ENCODE results near the gene DUSP22.

DUSP22 gene

DNA sequence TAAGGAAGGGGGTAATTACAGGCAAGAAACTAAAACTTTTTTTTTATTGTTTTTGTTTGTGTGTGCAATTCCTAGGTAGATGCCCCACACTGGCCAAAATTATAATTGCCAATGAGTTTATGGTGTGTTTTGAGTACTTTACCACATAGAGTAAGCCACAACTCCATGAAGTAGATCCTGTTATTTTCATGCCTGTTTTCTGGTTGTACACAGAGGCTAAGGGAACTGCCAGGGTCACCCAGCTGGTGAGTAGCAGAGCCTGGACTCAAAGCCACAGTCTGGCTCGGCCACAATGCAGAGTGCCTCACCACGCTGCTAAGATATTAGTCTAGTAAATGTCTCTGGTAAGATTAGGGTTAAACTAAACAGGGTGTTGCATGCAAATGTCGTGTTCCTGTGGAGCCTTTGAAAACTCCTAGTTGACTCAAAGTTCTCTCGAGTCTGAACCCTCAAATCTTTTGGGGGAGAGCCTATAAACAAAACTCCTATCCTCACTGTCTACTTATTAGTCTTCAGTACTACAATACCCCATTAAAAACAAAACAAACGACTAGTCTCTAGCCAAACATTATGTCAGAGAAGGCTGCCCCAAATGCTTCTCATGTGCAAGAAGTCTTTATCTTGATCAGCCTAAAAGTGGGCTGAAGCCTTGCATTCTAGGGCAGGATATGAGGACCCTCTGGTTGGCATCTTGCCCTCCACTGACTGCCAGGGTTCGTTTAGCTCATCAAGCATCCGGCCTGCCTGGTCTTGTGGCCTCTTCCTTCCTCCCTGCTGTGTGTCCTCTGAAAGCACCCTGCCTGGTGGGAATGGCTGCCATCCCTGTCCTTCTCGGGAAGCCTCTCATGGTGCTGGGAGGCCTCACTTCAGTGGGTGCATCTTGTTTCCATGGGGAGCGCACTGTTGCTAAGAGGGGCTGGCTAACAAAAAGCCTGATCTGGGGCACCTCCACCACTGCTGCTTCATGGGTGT, 4.2 kb downstream of the DUSP22 start:
- DNase-seq (ENCODE audit: low read depth) = no peak

- no peak for DNase-seq (ENCODE audit: low read depth)
Observed at GRCh38 chr6:297571-298232, 5.4 kb downstream of the DUSP22 start.

DNA sequence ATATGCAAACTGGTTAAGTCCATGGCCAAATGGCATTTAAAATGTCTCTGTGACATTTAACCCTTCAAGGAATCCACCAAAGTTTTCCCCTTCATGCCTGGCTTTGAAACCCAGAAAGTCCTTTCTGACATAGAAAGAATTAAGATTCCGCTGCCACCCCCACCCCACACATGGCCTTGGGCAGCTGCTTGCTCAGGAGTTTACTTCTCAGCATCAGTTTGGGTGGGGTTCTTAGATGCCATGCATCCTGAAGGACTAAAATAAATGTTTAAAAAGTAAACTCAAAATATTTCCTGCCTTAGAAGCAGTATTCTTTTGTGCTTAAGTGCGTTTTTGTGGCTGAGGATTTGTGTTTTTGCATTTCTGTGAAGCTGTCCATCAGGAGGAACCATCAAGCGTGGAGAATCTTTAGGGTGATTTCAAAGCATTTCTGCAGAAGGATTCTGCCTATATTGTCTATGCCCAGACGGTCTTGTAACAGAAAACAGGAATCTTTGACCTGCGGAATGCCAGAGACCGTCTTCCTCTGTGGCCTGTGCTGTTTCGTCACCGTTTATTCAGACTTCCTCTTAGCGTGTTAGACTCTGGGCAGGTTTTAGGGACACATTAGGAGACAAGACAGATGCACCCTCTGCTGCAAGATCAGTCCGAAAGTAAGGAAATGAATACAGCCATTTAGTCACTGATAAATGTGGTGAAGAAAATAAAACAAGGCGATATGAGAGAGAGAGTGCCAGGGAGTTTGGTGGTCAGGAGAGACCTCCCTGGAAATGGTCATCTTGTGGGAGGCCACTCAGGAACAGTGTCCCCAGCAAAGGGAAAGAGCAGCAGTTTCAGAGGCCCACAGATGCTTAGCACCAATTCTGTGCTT, 6.2 kb downstream of the DUSP22 start:
- no peak for DNase-seq (ENCODE audit: low read depth)

DNA sequence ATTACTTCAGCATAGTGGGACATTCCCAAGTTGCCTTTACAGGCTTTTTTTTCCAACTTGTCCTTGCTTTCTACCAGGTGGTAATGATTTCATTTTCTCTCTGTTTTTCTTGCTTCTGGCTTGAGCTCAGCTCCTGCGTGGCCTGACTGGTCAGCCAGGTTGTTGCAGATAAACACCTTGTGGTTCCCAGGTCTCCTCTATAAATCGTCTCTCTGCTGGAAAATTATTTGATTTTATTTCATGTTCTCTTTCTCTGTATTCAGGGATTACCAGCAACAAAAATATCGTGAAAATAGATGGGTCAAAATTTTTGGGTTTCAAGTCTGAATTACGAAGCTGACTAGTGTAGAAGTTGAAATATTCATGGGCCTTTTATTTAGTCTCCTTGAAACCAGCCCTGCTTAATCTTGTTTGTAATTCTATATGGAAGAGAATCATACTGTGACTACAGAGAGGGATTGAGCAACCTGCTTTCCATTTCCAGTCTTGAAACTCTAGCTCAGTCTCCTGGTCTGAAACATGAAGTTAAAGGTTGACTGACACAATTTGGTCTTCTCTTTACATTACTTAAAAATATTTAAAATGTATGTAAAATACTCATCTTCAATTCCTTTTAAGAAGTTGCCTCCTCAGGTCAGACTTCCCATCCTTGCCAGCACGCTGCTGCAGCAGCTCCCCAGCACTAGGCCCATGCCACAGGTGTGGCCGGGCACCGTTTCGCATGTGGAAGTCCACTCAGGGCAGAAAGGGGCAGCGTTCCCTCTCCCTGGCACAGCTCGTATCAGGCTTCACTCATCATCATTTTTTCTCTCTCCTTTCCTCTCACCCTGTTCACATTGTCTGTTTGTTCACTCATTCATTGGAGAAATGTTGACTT, 7.1 kb downstream of the DUSP22 start:
- no peak for DNase-seq (ENCODE audit: low read depth)

GRCh38 chr6:300026-300425, 7.7 kb downstream of the DUSP22 start:
- DNase-seq (ENCODE audit: low read depth) = no peak

GRCh38 chr6:300494-301198, 8.4 kb downstream of the DUSP22 start:
- DNase-seq (ENCODE audit: low read depth) = no peak

GRCh38 chr6:301526-301925, 9.2 kb downstream of the DUSP22 start:
- DNase-seq (ENCODE audit: low read depth) = no peak

DNA sequence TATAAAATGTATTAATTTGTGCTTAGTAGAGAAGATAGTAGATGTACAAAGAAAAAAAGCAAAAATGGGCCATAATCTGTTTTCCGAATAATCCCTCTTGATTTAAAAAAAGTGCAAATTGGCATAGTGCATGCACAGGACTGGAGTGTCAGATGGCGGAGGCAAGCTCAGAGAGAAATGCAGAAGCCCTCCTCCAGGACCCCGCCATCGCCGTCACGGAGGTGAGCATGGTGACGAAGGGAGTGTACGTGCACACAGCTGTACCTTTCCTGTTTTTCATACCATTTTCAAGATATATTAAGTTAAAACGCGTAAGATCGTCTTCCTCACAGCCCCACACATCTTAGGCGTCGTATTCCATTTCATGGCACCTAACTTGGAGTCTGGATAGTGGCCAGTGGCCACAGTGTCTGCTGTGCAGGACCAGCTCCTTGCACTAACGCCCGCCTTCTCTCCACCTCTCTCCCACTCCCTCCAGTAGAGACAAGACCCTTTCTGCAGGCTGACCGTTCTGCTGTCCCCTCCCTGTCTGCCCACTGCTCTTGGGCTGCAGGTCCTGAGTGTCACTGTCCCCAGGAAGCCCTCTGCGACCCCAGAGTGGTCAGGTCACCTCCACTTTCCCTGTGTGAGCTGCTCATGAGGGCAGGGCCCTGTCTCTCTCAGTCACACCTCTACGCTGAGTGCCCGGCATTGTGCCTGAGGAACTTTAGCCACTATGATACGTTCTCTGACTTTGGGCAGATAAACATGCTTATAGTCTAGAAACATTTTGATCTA, 9.8 kb downstream of the DUSP22 start:
- DNase-seq (ENCODE audit: low read depth) = no peak

DNA sequence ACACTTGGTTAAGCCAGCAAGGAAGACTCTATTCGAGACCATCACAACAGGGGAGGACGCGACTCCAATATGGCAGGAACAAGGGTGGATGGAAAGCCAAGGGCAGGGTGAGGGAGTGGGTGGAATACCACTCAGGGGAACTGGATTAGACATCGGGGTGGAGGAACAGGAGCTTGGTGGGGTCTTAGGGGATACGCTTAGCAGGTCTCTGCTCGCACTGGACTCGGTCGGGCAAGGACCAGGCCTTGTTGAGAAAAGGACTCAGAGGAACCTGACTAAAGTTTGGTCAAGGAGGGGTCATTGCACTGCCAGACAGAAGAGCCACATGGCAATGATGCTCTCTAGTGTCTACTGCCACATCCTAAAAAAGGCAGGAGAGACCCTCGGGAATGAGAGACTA, 10.5 kb downstream of the DUSP22 start:
- DNase-seq (ENCODE audit: low read depth) = no peak

- no peak for DNase-seq (ENCODE audit: low read depth)
Observed at GRCh38 chr6:303263-303662, 11.0 kb downstream of the DUSP22 start.

GRCh38 chr6:303948-304558, 11.8 kb downstream of the DUSP22 start:
- DNase-seq (ENCODE audit: low read depth) = no peak

GRCh38 chr6:304833-305370, 12.6 kb downstream of the DUSP22 start:
- DNase-seq (ENCODE audit: low read depth) = no peak

DNA sequence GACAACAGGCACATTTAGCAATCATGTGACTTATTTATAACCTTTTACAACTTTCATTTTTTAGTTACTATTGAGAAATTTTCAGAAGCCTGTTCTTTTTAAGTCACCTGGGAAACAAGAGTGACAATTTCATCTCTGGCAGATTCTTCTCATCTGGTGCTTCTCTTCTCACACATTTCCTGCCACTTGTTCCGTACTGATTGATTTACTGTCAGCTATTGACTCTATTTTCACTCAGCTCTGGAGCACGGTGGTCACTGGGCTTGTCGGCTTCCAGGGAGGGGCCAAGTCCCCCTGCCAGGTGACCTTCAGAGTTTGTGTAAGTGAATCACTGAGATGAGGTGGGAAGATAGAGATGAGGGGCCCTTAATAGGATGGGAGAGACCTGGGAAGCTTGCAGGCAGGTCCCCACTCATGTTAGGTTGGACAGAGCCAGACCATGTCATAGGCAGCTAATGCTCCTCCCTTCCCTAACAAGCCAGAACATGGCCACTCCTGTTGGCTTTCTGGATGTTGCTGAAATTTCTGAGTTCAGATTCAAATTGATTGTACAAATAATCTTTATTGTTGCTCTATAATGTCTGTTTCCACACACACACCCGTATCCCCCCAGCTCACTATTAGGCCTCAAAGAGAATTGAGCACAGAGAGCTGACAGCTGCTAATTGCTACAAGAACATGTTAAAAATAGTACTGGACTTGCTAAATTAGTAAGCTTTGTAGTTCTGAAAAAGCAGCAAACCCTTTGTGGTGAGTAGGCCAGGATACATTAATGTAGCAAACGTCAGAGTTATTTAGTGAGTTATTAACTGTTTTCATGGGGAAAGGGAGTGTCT, 13.3 kb downstream of the DUSP22 start:
- no peak for DNase-seq (ENCODE audit: low read depth)

- no peak for DNase-seq (ENCODE audit: low read depth)
Observed at GRCh38 chr6:306641-307061, 14.4 kb downstream of the DUSP22 start.

GRCh38 chr6:307065-307814, 15.0 kb downstream of the DUSP22 start:
- no peak for DNase-seq (ENCODE audit: low read depth)

- no peak for DNase-seq (ENCODE audit: low read depth)
Observed at GRCh38 chr6:307874-308273, 15.6 kb downstream of the DUSP22 start.

GRCh38 chr6:308307-308706, 16.0 kb downstream of the DUSP22 start:
- DNase-seq (ENCODE audit: low read depth) = no peak

DNA sequence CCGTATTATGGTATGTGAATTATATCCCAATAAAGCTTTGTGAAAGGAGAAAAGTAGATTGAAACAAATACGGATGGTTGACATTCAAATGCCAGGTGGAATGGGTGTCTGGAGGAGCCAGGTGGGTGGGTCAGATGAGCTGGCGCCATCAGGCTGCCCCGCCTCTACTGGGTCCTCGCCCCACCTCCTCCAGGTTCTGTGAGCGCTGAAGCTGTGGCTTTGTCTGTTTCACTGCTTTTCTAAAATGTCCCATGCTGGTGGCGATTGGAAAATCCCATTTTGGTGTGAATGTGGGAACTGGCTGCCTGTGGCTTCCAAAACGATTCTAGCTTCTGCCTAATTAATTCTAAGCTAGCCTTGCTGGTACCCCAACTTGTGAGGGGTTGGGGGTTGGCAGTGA, 16.5 kb downstream of the DUSP22 start:
- DNase-seq (ENCODE audit: low read depth) = no peak

All from activated T-cell treated with anti-CD3 and anti-CD28 coated beads for 1 hour (primary cell).